ENCODE data around the gene CKS2.

The CKS2 gene

DNA sequence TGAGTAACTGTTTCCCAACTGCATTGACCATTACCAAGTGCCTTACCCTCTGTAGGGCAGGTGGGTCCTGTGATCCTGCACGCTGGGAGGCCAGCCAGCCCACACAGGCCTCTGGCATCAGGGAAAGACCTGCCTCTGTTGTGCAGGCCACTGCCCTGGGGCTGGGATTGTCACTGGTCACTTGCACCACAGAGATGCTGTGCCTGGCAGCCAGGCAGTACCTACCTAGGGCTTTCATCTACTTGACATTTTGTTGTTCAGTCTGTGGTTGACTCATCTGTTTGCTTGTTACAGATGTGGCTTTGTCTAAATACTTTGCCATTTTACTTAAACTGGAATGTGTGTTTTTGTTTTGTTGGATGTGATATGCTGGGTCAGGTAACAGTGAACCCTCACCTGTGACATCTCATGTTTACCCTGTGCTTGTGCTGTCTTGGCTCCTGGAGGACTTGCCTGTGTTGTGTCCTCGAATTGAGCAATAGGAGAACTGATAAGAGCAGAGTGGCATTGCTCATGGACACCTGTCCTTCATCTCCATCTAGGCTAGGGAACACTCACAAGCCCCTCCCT is 40.1 kb downstream of the CKS2 start:
- no peak for DNase-seq (ENCODE audit: low read depth)

DNA sequence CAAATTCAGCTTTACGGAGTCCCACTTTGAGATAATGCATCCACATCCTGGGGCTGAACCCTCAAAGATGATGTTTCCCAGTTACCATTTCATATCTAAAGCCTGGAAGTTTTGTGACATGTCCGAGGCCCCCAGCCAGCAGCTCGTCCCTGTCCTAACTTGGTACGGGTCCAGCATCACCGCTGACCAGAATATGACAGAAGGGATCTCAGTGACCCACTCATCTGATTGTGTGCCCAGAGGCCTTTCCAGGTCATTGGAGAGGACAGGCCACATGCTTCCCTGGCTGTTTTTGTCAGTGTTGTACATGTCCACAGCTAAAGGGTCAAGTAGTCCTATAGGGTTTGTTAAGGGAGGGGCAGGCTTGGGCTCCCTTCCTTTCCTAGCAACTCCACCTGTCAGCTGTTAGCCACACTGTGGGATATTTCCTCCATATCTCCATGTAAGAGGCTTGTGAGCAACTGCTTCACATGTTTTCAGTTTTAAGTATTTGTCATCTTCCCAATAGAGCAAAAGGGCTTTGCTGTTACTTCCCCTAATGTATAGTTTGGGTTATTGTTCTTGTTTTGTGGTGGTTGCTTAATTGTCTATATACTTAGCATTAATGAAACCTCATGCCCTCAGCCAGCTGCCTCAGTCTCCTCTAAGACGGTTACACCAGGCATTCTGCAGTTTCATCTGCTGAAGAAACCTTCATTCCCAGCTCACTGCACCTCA is 40.7 kb downstream of the CKS2 start:
- DNase-seq (ENCODE audit: low read depth), result no peak

DNA sequence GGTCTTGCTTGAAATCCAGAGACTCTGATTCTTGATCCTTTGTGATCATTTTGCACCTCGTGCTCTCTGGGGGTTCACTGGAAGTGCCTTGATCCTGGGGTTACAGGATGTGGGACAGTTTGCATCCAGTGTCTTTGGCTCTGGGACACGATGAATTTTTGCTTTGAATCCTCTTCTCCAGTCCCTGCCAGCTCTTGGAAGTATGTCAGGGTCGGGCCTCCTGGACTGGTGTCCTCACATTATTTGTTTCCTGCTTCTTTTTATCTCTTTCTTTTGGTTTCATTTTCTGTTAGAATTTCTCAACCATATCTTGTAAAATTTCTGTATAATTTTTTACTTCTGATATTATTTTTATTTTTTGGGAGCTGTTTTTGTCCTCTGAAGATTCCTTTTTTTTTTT is 41.5 kb downstream of the CKS2 start:
- DNase-seq (ENCODE audit: low read depth), result no peak

- DNase-seq (ENCODE audit: low read depth), result no peak
Observed at GRCh38 chr9:89352874-89353649, 42.1 kb downstream of the CKS2 start.

DNA sequence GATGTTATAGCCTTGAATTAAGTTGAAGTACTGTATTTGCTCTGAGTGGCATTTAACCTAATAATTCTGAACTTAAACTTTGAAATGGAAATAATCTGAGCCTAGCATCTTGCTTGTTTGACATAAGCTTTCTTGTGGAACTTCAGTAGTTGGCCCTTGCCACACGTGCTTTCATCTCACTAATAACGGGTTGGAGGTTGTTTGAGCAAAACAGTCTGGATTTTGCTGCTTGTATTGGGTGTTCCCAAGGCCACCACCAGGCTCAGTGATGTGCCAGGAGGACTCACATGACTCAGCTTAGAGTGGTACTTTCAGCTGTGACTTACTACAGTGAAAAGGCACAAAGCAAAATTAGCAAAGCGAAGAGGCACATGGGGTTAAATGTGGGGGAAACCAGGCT is 43.0 kb downstream of the CKS2 start:
- no peak for DNase-seq (ENCODE audit: low read depth)

DNA sequence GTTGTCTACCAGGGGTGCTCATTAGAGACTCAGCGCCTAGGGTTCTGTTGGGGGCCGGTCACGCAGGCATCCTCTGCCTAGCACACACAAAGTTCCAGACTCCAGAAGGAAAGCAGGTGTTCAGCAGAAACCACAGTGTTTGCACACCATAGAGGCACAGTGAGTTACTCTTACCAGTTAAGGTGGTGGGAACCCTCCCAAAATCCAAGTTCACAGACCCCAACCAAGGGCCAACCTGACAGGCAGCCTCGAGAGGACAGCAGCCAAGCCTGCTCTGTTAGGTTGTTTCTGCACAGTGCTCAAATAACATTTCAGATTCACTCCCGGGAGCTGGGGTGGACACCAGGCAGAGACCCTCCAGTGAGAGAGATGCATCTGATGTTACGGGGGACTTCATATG is 43.5 kb downstream of the CKS2 start:
- DNase-seq (ENCODE audit: low read depth), result no peak

DNA sequence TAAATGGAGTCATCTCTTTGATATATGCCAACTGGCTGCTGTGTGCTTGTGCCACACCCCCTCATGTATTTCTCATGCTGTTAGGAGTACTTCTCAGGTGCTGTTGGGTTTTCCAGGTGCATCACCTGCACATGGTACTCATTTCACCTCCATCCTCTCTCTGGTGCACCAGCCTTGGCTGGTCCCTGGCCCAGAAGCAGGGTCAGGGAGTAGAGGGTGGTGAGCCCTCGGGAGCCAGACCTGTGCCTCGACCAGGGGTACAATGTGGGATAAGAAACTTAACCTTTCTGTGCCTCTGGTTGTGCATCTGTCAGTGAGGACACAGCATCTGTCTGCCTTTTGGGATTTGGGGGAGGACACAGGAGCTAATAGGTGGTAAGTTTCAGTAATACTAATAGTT is 45.8 kb downstream of the CKS2 start:
- no peak for DNase-seq (ENCODE audit: low read depth)

- DNase-seq (ENCODE audit: low read depth), result no peak
Observed at GRCh38 chr9:89357331-89358197, 46.6 kb downstream of the CKS2 start.

DNA sequence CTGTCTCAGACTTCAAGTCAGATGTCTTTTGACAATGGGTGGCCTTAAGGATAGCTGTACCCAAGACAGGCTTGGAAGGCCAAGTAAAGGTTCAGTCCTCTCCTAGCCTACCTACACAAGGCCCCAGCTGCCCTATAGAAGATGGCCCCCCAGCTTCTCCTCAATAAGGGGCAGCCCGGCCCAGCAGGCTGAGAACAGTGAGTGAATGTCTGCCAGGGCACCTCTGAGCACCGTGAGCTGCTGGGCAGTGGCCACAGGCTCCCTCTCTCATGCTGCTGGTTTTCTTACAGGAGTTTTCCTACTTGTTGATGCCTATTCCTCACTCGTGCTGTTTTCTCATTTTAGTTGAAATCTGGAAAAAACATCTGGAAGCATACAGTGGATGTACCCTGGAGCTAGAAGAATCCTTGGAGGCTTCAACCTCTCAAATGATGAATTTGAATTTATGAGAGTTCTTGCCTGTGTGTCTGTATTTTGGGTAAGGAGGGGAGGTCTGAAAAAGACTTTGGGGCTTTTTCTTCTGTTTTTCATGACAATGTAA is 47.5 kb downstream of the CKS2 start:
- no peak for DNase-seq (ENCODE audit: low read depth)

DNA sequence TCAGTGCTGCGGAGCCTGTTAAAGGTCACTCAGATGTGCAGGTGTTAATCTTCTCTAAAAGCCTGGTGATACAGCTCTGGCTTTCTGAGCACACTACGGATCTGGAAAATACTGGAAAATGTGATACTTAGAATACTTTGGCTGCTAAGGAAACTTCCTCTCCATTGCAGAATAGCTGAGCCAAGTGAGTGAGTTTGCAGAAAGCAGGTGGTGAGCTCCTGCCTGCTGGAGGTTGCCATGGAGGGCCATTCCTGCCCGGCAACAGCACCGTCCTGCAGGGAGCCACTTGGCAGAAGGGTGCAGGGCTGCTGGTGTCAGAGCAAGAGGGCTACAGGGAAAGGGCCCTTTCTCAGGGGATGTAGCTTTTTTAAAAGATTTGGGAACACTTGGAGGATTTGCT is 48.0 kb downstream of the CKS2 start:
- DNase-seq (ENCODE audit: low read depth), result no peak

GRCh38 chr9:89359751-89360261 is 48.8 kb downstream of the CKS2 start:
- DNase-seq (ENCODE audit: low read depth), result no peak

- DNase-seq (ENCODE audit: low read depth), result no peak
Observed at GRCh38 chr9:89360465-89360864, 49.5 kb downstream of the CKS2 start.

DNA sequence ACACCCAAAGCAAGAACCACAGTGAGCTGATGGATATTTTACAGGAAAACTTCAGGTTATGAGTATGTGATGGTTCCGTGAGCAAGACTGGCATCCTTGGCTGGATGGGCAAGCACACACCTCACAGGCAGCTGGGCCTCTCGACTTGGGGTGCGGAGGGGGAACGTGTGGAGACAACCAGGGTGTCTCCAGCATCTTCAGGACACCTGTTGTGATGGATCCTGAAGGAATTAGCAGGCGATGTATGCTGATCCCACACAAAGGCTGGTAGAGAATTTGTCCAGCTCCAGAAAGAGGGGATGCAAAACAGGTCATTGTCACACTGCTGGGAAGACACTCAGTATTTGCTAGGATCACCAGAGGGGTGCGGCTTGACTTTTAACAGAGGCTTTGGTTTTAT is 50.0 kb downstream of the CKS2 start:
- no peak for DNase-seq (ENCODE audit: low read depth)

DNA sequence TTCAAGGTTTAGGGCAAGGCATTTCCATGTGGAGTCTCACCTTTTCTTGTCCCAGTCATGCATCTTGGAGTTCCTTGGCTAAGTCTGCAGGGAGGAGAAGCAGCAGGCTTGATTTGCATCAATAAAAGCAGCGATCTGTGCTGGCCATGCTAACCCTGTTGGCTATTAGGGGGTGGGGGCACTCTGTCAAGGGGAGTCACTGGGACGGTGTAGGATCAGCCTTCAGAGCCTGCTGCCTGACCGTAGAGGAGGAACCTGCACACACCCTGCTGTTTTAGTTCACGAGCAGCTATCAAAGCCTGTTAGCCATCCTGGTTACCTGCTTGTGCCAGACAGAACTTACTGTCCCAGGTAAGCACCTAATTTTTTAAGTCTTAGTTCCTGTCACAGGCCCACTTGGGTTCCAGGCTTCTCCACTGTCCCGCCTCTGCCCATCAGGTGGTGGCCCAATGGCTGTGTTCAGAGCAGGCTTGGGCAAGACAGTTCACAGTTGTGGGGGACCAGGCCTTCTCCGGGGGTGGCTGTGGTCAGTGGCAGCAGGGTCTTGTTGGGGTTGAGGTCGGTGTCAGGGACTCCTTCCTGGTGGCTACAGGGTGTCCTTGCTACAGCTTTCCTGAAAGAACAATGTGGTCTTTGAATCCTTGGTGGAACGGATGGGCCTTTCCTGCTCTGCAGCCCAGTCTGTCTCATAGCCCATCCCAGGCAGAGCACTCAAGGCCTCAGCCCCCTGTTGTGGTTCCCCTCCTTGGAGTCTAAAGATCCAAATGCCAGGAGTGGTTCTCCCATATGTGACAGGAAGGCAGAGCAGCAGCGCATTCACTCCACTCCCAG is 51.0 kb downstream of the CKS2 start:
- no peak for DNase-seq (ENCODE audit: low read depth)

DNA sequence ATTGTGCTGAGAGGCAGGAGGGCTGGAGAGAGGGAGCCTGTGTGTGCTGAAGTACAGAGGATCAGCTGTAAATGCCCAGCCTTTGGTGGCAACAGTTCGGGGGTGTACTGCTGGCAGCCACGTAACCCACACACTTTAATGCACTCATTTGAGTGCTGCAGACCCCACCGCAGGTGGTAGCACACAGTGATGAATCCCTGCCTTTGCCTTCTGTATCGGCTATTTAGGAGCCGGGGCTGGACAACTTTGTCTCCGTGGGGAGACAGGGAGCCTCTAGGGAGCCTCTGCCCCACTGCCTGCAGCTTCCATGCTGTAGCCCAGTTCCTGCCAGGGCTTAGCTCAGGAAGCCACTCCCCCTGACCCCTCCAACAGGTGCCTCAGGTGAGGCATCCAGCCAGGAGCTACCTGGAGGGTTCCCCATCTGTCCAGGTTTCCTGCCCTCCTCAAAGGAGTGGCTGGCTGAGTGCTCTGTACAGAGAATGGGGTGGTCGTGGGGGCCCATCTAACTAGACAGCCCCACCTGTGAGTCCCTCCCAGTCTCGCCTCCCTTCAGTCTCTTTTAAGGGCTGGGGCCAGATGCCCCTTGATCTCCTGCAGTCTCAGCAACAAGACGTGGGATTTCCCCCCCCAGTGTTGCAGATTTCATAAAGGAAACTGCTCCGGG is 51.8 kb downstream of the CKS2 start:
- no peak for DNase-seq (ENCODE audit: low read depth)

DNA sequence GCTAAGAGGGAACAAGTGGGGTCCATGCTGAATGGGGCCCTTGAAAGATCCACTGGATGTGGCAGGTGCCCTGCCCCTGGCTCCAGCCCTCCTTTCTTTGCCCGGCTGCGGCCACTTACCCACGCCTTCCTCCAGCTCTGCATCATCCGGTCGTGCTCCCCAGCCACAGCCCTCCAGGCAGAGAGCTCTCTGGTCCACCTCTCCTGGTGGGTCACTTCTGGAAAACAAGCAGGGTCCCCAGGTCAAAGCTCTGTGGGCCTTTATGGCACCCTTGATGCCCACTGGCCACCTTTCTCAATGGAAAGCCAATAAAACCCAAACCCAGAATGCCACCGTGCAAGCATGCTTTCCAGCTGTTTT is 52.3 kb downstream of the CKS2 start:
- DNase-seq (ENCODE audit: low read depth), result no peak

- no peak for DNase-seq (ENCODE audit: low read depth)
Observed at GRCh38 chr9:89363921-89364665, 53.1 kb downstream of the CKS2 start.

- no peak for DNase-seq (ENCODE audit: low read depth)
Observed at GRCh38 chr9:89364666-89365531, 53.9 kb downstream of the CKS2 start.

- no peak for DNase-seq (ENCODE audit: low read depth)
Observed at GRCh38 chr9:89365532-89365912, 54.5 kb downstream of the CKS2 start.

Data from stimulated activated CD8-positive, alpha-beta memory T cell treated with anti-CD3 and anti-CD28 coated beads, Interleukin-15, amount 100 ng/mL, for 1 hour (primary cell).